T-helper 1 cell treated with Interleukin-12 subunit alpha and Interleukin-12 subunit beta and Interleukin-4 antibody, amounts not matched to agents 30 μg/mL and 1 μg/mL, for 36 hours (primary cell): ENCODE measurements around the gene SLC17A2.
"Not testable (repeated sequence)": the region's sequence is repeated elsewhere in the genome, so short reads cannot be mapped to it uniquely, and the experiment has no call there.

Experiments
- H3K27ac Mint-ChIP-seq: one replicate; pipeline ENCODE4 v1.8.0; 2021; ENCODE audit warnings: mild to moderate bottlenecking, mixed read lengths
- H3K27me3 Mint-ChIP-seq: one replicate; pipeline ENCODE4 v1.8.0; 2021; ENCODE audit warnings: low read depth, mixed read lengths
- H3K36me3 Mint-ChIP-seq: one replicate; pipeline ENCODE4 v1.8.0; 2021; ENCODE audit warnings: low read depth, mixed read lengths
- H3K4me1 Mint-ChIP-seq: one replicate; pipeline ENCODE4 v1.8.0; 2021; ENCODE audit warnings: low read depth, mixed read lengths
- H3K4me3 Mint-ChIP-seq: one replicate; pipeline ENCODE4 v1.8.0; 2021; ENCODE audit warnings: mild to moderate bottlenecking, moderate library complexity, mixed read lengths
- H3K9me3 Mint-ChIP-seq: one replicate; pipeline ENCODE4 v1.8.0; 2021; ENCODE audit warnings: mixed read lengths

The SLC17A2 gene

DNA sequence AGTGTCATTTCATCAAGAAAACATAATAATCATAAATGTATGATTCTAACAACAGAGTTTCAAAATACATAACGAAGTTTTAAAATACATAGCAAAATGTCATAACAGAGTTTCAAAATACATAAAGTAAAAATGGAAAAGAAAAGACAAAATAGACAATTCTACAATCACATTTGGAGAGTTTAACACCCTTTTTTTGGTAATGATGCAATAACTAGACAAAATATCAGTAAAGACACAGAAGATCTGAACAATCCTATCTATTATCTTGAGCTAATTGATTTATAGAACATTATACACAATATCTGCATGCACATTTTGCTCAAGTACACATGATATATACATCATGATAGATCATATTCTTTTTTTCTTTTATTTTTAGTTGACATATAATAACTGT is 13.4 kb upstream of the SLC17A2 start:
- Mint-ChIP-seq H3K27me3 (peaks cover 10% of the 10 kb centered on the region), H3K36me3 (peaks cover 5% of the 10 kb centered on the region), H3K27ac (no peak overlapping the region), H3K4me3 (no peak overlapping the region), H3K9me3 (peaks cover 7% of the 10 kb centered on the region), H3K4me1 (peaks cover 29% of the 10 kb centered on the region)

DNA sequence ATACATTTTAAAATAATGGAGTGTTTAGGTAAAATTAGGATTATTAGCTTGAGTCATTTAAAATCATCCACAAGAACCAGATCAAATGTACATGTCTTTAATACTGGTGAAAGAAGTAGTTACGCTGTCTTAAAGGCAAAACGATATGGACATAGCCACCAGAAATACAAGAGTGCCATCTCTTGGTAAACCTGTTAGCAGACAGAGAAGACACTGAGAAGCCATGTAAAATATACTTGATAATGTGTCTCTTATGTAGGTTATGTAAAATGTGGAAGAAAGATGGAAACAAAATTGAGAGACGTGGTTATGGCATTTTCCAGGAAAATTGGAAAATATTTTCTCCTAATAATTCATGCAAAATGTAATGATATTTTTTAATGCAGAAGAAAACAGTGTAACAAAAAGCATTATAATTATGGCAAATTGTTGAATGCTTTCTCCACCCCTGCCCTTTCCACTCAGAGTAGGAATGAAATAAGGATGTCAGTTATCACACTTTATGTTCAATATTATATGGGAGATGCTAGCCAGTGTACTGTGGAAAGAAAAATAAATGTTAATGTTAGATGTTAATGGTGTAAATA is 12.2 kb upstream of the SLC17A2 start:
- no peak overlapping the region for H3K4me3 Mint-ChIP-seq
- H3K27ac Mint-ChIP-seq: no peak overlapping the region
- peaks cover 7% of the 10 kb centered on the region for H3K9me3 Mint-ChIP-seq
- peaks cover 5% of the 10 kb centered on the region for H3K36me3 Mint-ChIP-seq
- H3K27me3 Mint-ChIP-seq: peaks cover 10% of the 10 kb centered on the region
- H3K4me1 Mint-ChIP-seq: peaks cover 29% of the 10 kb centered on the region

DNA sequence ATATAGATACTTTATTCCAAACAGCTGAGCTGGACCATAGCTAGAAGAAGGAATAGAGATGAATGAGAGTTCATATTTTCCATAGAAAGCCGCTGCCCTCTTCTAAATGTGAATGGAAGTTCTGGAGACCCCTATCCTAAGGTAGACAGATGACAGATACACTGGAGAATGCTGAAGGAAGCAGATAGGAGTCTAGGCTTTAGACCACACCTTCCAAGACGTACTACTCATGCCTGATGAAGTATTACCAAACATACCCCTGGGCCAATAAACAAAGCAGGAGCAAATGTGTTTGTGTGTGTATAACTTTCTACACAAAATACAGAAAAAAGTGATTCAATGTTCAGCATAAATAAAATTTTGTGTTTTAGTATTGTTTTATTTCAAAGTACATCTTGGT is 9.1 kb upstream of the SLC17A2 start:
- H3K27me3 Mint-ChIP-seq: peaks cover 12% of the 10 kb centered on the region

GRCh38 chr6:25935953-25936352 is 5.5 kb upstream of the SLC17A2 start:
- Mint-ChIP-seq H3K36me3 (no peaks in the 10 kb centered on the region), H3K4me3 (no peak overlapping the region), H3K27ac (no peak overlapping the region), H3K27me3 (peaks cover 3% of the 10 kb centered on the region), H3K9me3 (no peaks in the 10 kb centered on the region), H3K4me1 (peaks cover 3% of the 10 kb centered on the region)

More for the DNA sequence above, 9.1 kb upstream of the SLC17A2 start:
- no peak overlapping the region for H3K27ac Mint-ChIP-seq
- no peak overlapping the region for H3K4me3 Mint-ChIP-seq
- H3K4me1 Mint-ChIP-seq: peaks cover 9% of the 10 kb centered on the region
- no peaks in the 10 kb centered on the region for H3K9me3 Mint-ChIP-seq
- H3K36me3 Mint-ChIP-seq: no peaks in the 10 kb centered on the region

- H3K27me3 Mint-ChIP-seq: peaks cover 3% of the 10 kb centered on the region
- H3K4me3 Mint-ChIP-seq: no peak overlapping the region
- H3K36me3 Mint-ChIP-seq: no peaks in the 10 kb centered on the region
- H3K27ac Mint-ChIP-seq: no peak overlapping the region
- H3K9me3 Mint-ChIP-seq: no peaks in the 10 kb centered on the region
- peaks cover 3% of the 10 kb centered on the region for H3K4me1 Mint-ChIP-seq
These were observed 4.3 kb upstream of the SLC17A2 start for GRCh38 chr6:25934735-25935313.

DNA sequence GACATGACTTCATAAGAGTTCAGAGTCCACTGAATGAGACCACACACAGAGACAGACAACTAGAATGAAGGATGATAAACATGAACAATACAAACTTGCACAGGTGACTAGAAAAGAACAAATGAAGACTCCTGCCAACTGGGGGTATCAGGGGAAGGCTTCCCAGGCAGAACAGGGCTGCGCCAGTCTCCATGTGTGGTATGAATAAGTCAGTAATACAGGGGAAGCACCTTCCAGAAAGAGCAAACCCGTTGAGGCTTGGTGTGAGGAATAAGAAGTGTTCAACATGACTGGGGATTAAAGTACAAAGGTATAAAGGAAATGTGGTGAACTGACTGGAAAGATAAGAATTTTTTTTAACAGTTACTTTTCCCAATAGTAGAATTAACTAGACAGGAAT is 3.7 kb upstream of the SLC17A2 start:
- Mint-ChIP-seq H3K36me3 (no peaks in the 10 kb centered on the region), H3K4me3 (no peak overlapping the region)

DNA sequence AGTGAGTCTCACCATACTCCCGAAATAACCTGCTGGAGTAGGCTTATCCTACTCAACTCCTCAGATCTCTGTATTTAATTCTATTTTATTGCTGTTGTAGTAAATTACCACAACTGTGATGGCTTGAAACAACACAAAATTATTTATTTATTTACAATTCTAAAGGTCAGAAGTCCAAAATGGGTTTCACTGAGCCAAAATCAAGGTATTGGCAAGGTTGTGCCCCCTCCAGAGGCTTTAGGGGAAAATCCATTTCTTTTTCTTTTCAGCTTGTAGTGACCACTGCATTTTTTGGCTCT is 869 bp upstream of the SLC17A2 start:
- peaks cover 20% of the 10 kb centered on the region for H3K4me1 Mint-ChIP-seq
- no peak overlapping the region for H3K27ac Mint-ChIP-seq
- H3K9me3 Mint-ChIP-seq: no peaks in the 10 kb centered on the region
- H3K4me3 Mint-ChIP-seq: no peak overlapping the region
- H3K27me3 Mint-ChIP-seq: peaks cover 1% of the 10 kb centered on the region
- H3K36me3 Mint-ChIP-seq: no peaks in the 10 kb centered on the region

More for the DNA sequence above, 3.7 kb upstream of the SLC17A2 start:
- Mint-ChIP-seq H3K27me3 (peaks cover 3% of the 10 kb centered on the region), H3K9me3 (no peaks in the 10 kb centered on the region), H3K27ac (no peak overlapping the region), H3K4me1 (peaks cover 4% of the 10 kb centered on the region)

DNA sequence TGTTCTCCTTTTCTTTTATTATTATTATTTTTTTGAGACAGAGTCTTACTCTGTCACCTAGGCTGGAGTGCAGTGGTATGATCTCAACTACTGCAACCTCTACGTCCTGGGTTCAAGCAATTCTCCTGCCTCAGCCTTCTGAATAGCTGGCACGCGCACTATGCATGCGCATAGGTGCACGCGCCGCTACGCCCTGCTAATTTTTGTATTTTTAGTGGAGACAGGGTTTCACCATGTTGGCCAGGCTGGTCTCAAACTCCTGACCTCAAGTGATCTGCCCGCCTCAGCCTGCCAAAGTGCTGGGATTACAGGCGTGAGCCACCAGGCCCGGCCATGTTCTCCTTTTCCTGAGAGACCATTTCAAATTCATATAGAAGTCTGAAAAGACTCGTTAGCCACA is 706 bp downstream of the SLC17A2 start:
- H3K4me1 Mint-ChIP-seq: peaks cover 20% of the 10 kb centered on the region
- H3K9me3 Mint-ChIP-seq, H3K36me3 Mint-ChIP-seq, H3K27ac Mint-ChIP-seq, H3K27me3 Mint-ChIP-seq, H3K4me3 Mint-ChIP-seq: not testable (repeated sequence)

- peaks cover 17% of the 10 kb centered on the region for H3K4me1 Mint-ChIP-seq
- H3K4me3 Mint-ChIP-seq: no peak overlapping the region
- no peak overlapping the region for H3K27ac Mint-ChIP-seq
- H3K36me3 Mint-ChIP-seq: no peaks in the 10 kb centered on the region
- H3K27me3 Mint-ChIP-seq: no peaks in the 10 kb centered on the region
- H3K9me3 Mint-ChIP-seq: no peaks in the 10 kb centered on the region
These were observed 1.7 kb downstream of the SLC17A2 start for GRCh38 chr6:25928562-25929324.

DNA sequence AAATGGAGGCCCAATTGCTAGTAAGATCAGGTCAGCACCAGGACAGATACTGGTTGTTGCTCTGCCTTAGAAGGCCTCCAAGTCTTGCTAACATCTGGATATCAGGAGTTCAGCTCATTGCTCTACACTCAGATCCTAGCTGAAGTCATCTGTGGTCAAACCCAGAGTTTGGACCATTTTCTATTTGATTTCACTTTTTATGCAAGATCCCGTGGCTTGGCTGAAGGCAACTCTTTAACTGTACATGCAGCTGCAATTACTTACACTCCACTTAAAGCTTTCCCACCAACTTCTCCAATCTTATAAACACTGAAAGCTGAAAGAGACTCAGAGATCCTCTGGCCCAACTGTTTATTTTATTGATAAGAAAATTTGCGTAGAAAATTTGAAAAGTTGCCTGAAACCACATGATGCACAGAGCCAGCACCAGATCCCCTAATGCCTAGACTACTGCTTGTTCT is 2.7 kb downstream of the SLC17A2 start:
- no peak overlapping the region for H3K4me3 Mint-ChIP-seq
- H3K36me3 Mint-ChIP-seq: no peaks in the 10 kb centered on the region
- no peaks in the 10 kb centered on the region for H3K9me3 Mint-ChIP-seq
- no peak overlapping the region for H3K27ac Mint-ChIP-seq
- peaks cover 17% of the 10 kb centered on the region for H3K4me1 Mint-ChIP-seq
- H3K27me3 Mint-ChIP-seq: no peaks in the 10 kb centered on the region

GRCh38 chr6:25927178-25927577 is 3.3 kb downstream of the SLC17A2 start:
- no peaks in the 10 kb centered on the region for H3K27me3 Mint-ChIP-seq
- H3K36me3 Mint-ChIP-seq: no peaks in the 10 kb centered on the region
- no peaks in the 10 kb centered on the region for H3K9me3 Mint-ChIP-seq
- H3K4me3 Mint-ChIP-seq: no peak overlapping the region
- H3K27ac Mint-ChIP-seq: no peak overlapping the region
- peaks cover 17% of the 10 kb centered on the region for H3K4me1 Mint-ChIP-seq

DNA sequence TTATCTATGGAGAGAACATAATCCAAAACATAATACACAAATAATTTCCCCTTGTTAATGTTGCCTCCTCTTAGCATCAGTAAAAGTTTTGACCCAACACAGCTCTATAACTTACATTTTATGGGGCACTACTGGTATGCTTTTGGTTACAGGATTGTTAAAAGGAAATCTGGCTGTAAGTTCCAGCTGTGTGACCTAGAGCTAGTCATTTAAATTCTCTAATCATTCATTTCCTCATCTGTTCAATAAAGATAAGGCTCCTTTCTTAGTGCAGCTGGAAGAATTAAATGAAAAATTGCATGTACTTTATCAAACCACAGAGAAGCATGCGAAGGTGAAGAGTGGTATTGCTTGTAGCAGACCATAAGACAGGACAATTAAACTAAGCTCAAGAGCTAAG is 4.6 kb downstream of the SLC17A2 start:
- Mint-ChIP-seq H3K36me3 (no peaks in the 10 kb centered on the region), H3K27ac (no peak overlapping the region), H3K4me1 (peaks cover 17% of the 10 kb centered on the region), H3K27me3 (no peaks in the 10 kb centered on the region), H3K9me3 (no peaks in the 10 kb centered on the region), H3K4me3 (no peak overlapping the region)

- Mint-ChIP-seq H3K9me3 (peaks cover 4% of the 10 kb centered on the region), H3K4me1 (peaks cover 8% of the 10 kb centered on the region), H3K4me3 (no peak overlapping the region), H3K27ac (no peak overlapping the region), H3K27me3 (no peaks in the 10 kb centered on the region), H3K36me3 (no peaks in the 10 kb centered on the region)
These were observed 8.2 kb downstream of the SLC17A2 start for GRCh38 chr6:25922301-25922700.

GRCh38 chr6:25921525-25922203 is 8.8 kb downstream of the SLC17A2 start:
- Mint-ChIP-seq H3K27me3 (no peaks in the 10 kb centered on the region), H3K4me1 (peaks cover 2% of the 10 kb centered on the region), H3K36me3 (no peaks in the 10 kb centered on the region), H3K4me3 (no peak overlapping the region), H3K9me3 (peaks cover 4% of the 10 kb centered on the region), H3K27ac (no peak overlapping the region)

DNA sequence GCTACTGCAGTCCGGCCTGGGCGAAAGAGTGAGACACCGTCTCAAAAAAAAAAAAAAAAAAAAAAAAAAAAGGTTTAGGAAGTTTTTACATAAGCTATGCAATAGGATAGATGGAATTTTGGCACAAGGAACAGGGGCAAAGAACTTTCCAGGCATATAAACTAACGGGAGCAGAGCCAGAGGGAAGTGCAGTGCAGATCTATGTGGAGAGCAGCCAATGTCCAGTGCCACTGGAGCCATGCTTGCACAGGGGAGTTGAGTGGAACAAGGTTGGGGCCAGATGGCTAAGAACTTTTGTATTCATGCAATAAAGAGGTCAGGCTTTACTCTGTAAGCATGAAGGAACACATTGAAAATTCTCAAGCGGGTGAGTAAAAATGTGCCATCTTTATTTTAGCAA is 10.8 kb downstream of the SLC17A2 start:
- Mint-ChIP-seq H3K4me1 (peaks cover 2% of the 10 kb centered on the region), H3K4me3 (no peak overlapping the region), H3K27me3 (no peaks in the 10 kb centered on the region), H3K9me3 (peaks cover 4% of the 10 kb centered on the region), H3K36me3 (no peaks in the 10 kb centered on the region), H3K27ac (no peak overlapping the region)
